ENCODE data around the gene RIN1.

RIN1 gene

GRCh38 chr11:66317723-66318599 lies 18.3 kb downstream of the RIN1 start:
- peak; percentile 73 for DNase-seq

DNA sequence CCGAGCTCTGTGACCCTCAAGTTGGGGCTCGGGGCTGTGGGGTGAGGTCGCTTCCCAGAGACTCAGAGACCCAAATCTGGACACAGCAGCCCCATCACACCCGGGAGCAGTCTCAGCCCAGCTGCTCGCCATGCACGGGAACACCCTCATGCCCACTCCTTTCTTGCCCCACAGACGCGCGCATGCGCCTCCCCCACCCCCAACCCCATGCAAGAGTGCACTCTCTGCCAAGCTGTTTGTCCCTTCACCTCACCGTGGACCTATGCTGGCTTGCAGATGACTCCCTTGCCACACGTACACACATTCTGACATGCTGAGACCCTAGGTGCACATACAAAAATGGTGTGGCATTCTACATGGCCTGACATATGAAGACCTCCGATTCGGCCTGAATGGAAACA lies 18.9 kb downstream of the RIN1 start:
- peak; percentile 79 for DNase-seq

DNA sequence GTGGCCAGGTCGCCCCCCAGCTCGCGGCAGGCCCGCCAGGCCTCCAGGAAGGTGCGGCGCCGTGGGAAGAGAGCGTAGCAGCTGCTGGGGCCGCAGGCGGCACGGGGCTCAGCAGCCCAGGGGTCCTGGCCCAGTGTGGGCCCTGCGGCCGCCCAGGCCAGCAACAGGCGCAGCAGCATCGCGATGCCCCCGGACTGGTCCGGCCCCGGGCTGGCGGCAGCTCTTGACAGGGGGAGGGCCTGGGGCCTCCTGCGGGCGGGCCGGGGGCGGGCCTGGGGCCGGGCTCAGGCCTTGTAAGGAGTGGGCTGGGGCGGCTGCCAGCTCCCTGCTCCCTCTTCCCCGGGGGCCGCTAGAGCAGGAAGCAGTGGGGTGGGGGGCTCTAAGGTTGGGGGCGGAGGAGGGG lies 19.4 kb downstream of the RIN1 start, which contains the start of gene CD248:
Gene CD248, minus strand, starts transcription at position 196 of the 403 bp plus-strand sequence. Its CDS starts 17 bp downstream, at position 179.
- DNase-seq, result peak; percentile 91

- DNase-seq, result no peak
Observed at GRCh38 chr11:66315921-66316811, 20.1 kb downstream of the RIN1 start.

GRCh38 chr11:66315498-66315885 lies 20.7 kb downstream of the RIN1 start:
- peak; percentile 31 for DNase-seq

- DNase-seq, result peak; percentile 39
Observed at GRCh38 chr11:66314561-66315497, 21.4 kb downstream of the RIN1 start.

DNA sequence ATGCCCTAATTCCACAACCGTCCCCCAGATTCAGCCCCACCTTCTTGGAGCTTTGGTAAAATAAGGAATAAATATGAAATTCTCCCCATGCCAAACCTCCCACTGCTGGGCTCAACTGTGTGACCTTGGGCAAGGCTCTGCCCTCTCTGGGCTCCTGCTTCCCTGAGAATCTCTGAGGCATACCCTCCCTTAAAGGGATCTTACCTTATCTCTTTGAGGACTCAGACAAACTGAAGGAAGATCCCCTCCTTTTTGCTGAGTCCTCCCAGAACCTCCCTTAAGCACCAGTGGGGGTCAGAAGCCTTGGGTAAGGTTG lies 22.1 kb downstream of the RIN1 start:
- DNase-seq, result no peak

- DNase-seq, result peak; percentile 90
Observed at GRCh38 chr11:66313321-66314185, 22.7 kb downstream of the RIN1 start.

GRCh38 chr11:66312549-66313320 lies 23.5 kb downstream of the RIN1 start:
- peak; percentile 99 for DNase-seq

DNA sequence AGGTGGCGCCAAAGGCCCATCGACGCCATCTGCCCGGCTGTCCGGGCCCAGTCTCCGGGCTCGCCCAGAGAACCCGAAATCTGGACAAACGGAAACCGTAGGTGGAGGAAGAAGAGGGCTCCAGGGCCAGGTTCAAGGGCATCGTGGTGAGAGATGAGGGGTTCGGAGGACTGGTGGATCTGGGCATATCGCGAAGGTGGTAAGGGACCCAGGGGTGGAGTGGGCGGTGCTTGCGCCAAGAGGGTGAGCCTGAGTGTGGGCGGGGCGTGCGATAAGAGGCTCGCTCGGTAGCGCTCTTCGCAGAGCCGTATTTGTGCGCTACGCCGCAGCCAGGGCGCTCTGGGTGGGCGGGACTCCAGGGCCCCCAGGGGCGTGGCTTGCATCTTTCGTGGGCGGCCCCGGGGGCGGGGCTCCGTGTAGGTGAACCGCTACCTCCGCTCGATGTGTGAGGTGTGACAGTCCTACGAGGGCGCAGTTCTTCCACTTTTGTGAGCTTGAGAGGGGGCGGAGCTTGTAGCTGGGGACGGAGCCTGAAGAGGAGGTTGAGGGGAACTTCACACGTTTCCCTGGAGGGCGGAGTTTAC lies 24.2 kb downstream of the RIN1 start:
- peak; percentile 94 for DNase-seq

DNA sequence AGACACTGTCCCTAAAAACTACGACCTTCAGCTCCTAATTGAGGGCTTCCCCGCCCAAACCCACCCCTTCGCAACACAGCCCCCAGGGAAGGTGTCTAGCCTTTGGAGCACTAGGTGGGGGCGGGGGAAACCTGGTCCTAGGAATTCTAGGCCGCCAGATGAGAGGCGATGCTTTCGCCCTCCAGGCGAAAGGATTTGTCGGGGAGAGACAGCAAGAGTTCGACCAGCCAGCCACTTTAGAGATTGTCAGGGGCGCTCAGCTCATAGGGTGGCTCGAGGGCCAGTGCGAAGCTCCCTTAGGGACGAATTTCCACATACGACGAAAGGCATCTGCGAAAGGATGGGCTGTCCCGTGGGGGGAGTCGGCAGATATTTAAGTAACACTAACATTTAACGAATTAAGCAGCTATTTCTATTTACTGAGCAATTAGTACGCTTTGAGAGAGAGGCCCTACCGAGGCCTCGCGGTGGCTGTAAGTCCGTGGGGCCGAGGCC lies 24.7 kb downstream of the RIN1 start:
- no peak for DNase-seq

GRCh38 chr11:66310803-66311440 lies 25.3 kb downstream of the RIN1 start:
- DNase-seq, result peak; percentile 4

GRCh38 chr11:66310324-66310723 lies 25.9 kb downstream of the RIN1 start:
- peak; percentile 18 for DNase-seq

DNA sequence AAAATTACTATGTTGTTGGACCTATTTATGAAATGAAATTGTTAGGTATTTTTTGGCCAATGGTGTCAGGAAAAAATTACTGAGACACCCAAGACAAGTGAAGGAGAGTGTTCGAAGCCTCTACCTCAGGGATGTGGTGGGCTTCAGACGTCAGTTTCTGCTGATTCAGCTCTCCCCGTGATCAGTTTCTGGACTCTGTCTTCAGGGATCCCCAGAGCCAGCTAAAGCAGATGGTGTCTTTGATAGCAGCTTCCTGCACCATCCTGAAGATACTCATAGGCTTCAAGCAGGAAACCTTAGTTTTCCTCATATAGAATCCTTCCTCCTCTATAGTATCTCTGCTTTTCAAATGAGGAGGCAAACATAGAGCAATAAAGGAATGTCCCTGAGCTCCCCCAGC lies 26.8 kb downstream of the RIN1 start:
- DNase-seq, result no peak

DNA sequence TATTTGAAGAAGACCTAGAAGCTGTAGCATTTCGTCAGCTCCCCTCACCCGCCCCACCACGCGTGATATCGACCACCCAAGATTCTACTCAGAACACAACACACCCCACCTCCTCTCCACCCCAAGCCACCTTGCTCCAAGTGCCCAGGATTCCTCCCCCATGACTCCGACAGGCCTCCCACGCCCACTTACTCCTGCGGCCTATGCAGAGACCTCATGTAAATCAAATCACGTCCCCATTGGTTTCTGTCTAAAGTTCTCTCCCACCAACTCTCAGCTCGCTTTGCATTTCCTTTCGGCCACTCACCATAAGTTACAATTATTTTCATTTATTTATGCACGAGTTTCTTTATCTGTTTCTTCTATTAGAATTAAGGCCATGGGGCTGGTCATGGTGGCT lies 33.6 kb downstream of the RIN1 start:
- DNase-seq, result peak; percentile 3

DNA sequence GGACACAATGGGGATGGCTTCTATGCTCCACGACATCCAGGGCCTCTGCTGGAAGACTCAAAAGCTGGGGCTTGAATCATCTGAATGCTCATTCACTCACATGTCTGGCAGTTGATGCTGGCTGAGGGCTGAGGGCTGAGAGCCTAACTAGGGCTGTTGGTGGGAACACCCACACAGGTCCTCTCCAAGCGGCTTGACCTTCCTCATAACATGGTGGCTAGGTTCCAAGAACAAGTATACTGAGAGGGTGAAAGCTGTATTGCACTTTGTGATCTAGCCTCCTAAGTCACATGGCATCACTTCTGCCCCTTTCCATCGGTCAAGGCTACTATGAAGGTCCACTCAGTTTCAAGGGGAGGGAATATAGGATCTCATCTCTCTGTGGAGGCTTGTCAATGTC lies 37.0 kb downstream of the RIN1 start:
- DNase-seq, result peak; percentile 8

DNA sequence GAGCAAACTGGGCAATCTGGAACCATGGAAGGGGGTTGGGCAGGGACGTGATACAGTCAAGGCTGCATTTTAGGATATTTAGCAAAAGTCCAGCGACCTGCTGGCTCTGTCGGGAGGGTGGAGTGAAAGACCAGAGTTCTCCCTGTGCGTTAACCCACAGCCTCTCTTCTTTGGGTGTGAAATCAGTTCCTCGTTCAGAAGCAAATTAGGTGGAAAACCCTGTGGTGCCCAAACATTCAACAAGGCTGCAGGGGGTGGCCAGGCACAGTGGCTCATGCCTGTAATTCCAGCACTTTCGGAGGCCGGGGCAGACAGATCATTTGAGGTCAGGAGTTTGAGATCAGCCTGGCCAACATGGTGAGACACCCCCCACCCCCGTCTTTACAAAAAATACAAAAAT lies 38.6 kb downstream of the RIN1 start:
- peak; percentile 4 for DNase-seq

GRCh38 chr11:66294626-66295620 lies 41.3 kb downstream of the RIN1 start:
- DNase-seq, result peak; percentile 22

Data from left hindlimb (tissue), 1 donor.